Measurements from ENCODE around the gene KRT9.
"Not testable (repeated sequence)": the region's sequence is repeated elsewhere in the genome, so short reads cannot be mapped to it uniquely, and the experiment has no call there.

The KRT9 gene
- 0 to 0.06 (median 0) reads per million in 9 experiments for total RNA-seq

- Mint-ChIP-seq H3K4me1 (ENCODE audit: low read depth in 2 of 2) (peaks cover 11 to 16% of the 10 kb centered on the region in 2 donors), H3K4me3 (no peak within 1 kb of the TSS), H3K9me3 (peaks cover 6 to 11% of the 10 kb centered on the region in 2 donors), H3K27ac (no peak within 1 kb of the TSS), H3K36me3 (ENCODE audit: insufficient read depth) (no peaks in the 10 kb centered on the region), H3K27me3 (peaks cover 25 to 58% of the 10 kb centered on the region in 2 donors)
- ATAC-seq (replicated peaks) = no peak
- DNase-seq = no peak
Measured at GRCh38 chr17:41571561-41572434, at the start of gene KRT9. Gene KRT9, minus strand, starts transcription at chr17:41572059. Its CDS starts 67 bp downstream, at chr17:41571992.

DNA sequence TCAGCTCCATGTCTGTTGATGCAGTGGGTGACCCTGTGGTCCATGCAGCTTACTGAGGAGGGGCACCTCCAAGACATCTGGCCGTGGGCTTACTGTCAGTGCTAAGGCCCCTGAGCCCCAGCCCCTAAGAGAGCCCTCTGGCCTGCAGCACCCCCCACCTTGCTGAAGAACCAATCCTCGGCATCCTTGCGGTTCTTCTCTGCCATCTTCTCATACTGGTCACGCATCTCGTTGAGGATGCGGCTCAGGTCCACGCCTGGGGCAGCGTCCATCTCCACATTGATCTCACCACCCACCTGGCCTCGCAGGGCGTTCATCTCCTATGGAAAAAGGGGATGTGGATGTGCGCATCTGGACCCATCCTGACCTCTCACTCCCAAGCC lies 49.6 kb upstream of the KRT9 start:
- H3K27ac Mint-ChIP-seq; H3K36me3 Mint-ChIP-seq (ENCODE audit: insufficient read depth); DNase-seq; H3K9me3 Mint-ChIP-seq; H3K4me3 Mint-ChIP-seq; ATAC-seq (replicated peaks); H3K4me1 Mint-ChIP-seq (ENCODE audit: low read depth in 2 of 2): not testable (repeated sequence)
- H3K27me3 Mint-ChIP-seq = peaks cover 8 to 98% of the 10 kb centered on the region in 2 donors

DNA sequence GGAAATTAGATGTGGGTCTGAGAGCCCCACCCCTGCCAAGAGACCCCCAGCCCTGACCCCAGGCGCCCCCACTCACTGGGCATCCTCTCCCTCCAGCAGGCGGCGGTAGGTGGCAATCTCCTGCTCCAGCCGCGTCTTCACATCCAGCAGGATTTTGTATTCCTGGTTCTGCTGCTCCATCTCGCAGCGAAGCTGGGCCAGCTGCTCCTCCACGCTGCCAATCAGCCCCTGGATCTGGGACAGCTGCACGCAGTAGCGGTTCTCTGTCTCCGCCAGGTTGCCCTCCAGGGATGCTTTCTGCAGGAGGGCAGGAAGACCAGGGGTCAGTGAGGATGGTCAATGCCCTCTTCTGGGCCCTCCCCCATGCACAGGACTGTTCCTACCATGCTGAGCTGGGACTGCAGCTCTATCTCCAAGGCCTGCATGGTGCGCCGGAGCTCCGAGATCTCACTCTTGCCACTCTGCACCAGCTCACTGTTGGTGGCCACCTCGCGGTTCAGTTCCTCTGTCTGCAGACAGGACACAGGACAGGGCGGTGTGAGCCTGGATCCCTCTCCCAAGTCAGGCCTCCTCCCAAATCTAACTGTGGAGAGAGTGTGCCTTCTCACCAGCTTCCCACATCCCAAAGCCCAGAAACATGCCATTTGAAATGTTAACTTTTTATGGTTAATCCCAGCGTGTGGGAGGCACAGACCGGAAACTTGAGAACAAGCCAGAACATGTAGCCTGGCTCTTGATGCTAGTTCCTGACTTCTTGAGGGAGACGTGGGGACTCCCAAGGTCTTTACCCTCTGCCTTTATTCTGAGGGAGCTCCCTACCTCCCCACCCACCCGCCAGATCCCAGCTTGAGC lies 49.0 kb upstream of the KRT9 start:
- no peaks in the 10 kb centered on the region for H3K9me3 Mint-ChIP-seq
- peaks cover 4 to 98% of the 10 kb centered on the region in 2 donors for H3K27me3 Mint-ChIP-seq
- no peaks in the 10 kb centered on the region for H3K36me3 Mint-ChIP-seq (ENCODE audit: insufficient read depth)
- no peak overlapping the region for H3K4me3 Mint-ChIP-seq
- ATAC-seq (replicated peaks) (no peak), DNase-seq (no peak)
- H3K27ac Mint-ChIP-seq = no peak overlapping the region
- no peaks in the 10 kb centered on the region for H3K4me1 Mint-ChIP-seq (ENCODE audit: low read depth in 2 of 2)

GRCh38 chr17:41619927-41620582 lies 48.2 kb upstream of the KRT9 start:
- not testable (repeated sequence) for H3K4me3 Mint-ChIP-seq; H3K4me1 Mint-ChIP-seq (ENCODE audit: low read depth in 2 of 2); H3K27ac Mint-ChIP-seq; H3K9me3 Mint-ChIP-seq; DNase-seq; H3K36me3 Mint-ChIP-seq (ENCODE audit: insufficient read depth); ATAC-seq (replicated peaks)
- H3K27me3 Mint-ChIP-seq = peaks cover 9 to 98% of the 10 kb centered on the region in 2 donors

- DNase-seq = no peak
- Mint-ChIP-seq H3K4me1 (ENCODE audit: low read depth in 2 of 2) (no peaks in the 10 kb centered on the region), H3K27ac (no peak overlapping the region), H3K27me3 (peaks cover 13 to 98% of the 10 kb centered on the region in 2 donors), H3K36me3 (ENCODE audit: insufficient read depth) (no peaks in the 10 kb centered on the region), H3K9me3 (no peaks in the 10 kb centered on the region), H3K4me3 (no peak overlapping the region)
- ATAC-seq (replicated peaks) = no peak
Measured at GRCh38 chr17:41619036-41619926, 47.4 kb upstream of the KRT9 start.

GRCh38 chr17:41618341-41619035 lies 46.6 kb upstream of the KRT9 start:
- ATAC-seq (replicated peaks) (no peak), DNase-seq (no peak)
- H3K36me3 Mint-ChIP-seq (ENCODE audit: insufficient read depth) = no peaks in the 10 kb centered on the region
- no peaks in the 10 kb centered on the region for H3K4me1 Mint-ChIP-seq (ENCODE audit: low read depth in 2 of 2)
- no peaks in the 10 kb centered on the region for H3K9me3 Mint-ChIP-seq
- peaks cover 18 to 99% of the 10 kb centered on the region in 2 donors for H3K27me3 Mint-ChIP-seq
- no peak overlapping the region for H3K4me3 Mint-ChIP-seq
- H3K27ac Mint-ChIP-seq = no peak overlapping the region

DNA sequence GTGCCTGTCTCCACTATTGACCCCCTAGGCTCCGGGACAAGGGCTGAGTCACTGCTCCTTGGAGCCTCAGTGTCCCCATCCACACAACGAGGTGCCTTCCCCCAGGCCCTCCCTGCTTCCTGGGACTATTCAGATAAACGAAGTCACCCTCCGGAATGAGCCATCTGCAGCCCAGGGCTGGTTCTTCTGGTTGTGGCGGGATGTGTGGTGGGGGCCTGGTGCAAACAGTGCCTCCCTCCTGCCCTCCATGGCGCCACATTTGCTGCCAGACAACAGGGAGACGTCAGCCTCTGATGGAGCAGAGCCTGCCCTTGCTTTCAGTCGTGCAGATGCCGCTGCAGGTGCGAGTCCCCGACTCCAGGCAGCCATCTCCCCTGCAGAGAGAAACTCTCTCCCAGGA lies 45.8 kb upstream of the KRT9 start:
- Mint-ChIP-seq H3K9me3 (no peaks in the 10 kb centered on the region), H3K27ac (no peak overlapping the region), H3K4me3 (no peak overlapping the region), H3K27me3 (peaks cover 22 to 99% of the 10 kb centered on the region in 2 donors), H3K36me3 (ENCODE audit: insufficient read depth) (no peaks in the 10 kb centered on the region), H3K4me1 (ENCODE audit: low read depth in 2 of 2) (no peaks in the 10 kb centered on the region)
- no peak for ATAC-seq (replicated peaks)
- no peak for DNase-seq

DNA sequence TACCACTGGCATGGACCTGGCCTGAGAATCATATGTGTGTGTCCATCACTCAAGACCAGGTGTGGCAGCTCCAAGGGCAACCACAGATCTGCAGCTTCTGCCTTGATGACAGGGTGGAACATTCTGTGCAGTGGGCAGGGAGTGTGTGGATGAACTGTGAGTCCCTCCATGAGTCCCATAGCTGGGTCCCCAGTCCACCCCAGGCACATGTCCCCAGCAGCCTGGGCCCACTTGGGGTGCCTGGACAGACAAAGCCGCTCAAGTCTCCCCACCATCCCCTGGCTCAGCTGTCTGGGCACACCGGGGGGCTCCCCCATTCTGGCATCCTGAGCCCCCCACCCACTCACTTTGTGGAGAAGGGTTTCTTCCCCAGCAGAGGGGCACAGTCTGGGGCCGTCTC lies 45.3 kb upstream of the KRT9 start:
- Mint-ChIP-seq H3K27me3 (peaks cover 22 to 99% of the 10 kb centered on the region in 2 donors), H3K9me3 (no peaks in the 10 kb centered on the region), H3K36me3 (ENCODE audit: insufficient read depth) (no peaks in the 10 kb centered on the region), H3K4me3 (no peak overlapping the region), H3K27ac (no peak overlapping the region), H3K4me1 (ENCODE audit: low read depth in 2 of 2) (no peaks in the 10 kb centered on the region)
- ATAC-seq (replicated peaks) (no peak), DNase-seq (no peak)

- not testable (repeated sequence) for H3K4me1 Mint-ChIP-seq (ENCODE audit: low read depth in 2 of 2); ATAC-seq (replicated peaks); DNase-seq; H3K9me3 Mint-ChIP-seq; H3K4me3 Mint-ChIP-seq; H3K27ac Mint-ChIP-seq; H3K36me3 Mint-ChIP-seq (ENCODE audit: insufficient read depth)
- peaks cover 22 to 99% of the 10 kb centered on the region in 2 donors for H3K27me3 Mint-ChIP-seq
Measured at GRCh38 chr17:41616486-41616885, 44.6 kb upstream of the KRT9 start.

DNA sequence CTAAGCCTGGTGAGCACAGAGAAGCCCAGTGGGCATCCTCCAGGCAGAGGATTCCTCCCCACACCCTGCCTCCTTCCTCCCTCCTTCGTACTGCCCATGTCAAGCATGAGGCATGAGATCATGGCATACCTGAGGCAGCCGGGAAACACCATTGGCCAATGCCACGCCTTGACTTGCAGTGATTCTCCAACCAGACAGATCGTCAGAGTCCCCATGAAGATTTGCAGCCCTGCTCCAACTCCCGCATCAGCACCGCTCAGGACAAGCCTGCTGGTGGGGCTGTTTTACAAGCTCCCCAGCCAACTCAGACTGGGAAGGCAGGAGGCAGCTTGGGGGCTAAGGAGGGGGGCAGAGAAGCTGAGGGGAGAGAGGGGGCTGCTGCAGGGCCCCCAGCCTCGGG lies 43.6 kb upstream of the KRT9 start:
- no peak for ATAC-seq (replicated peaks)
- Mint-ChIP-seq H3K27ac (no peak overlapping the region), H3K4me3 (no peak overlapping the region), H3K4me1 (ENCODE audit: low read depth in 2 of 2) (no peaks in the 10 kb centered on the region), H3K36me3 (ENCODE audit: insufficient read depth) (no peaks in the 10 kb centered on the region), H3K27me3 (peaks cover 27 to 99% of the 10 kb centered on the region in 2 donors), H3K9me3 (no peaks in the 10 kb centered on the region)
- DNase-seq = no peak

DNA sequence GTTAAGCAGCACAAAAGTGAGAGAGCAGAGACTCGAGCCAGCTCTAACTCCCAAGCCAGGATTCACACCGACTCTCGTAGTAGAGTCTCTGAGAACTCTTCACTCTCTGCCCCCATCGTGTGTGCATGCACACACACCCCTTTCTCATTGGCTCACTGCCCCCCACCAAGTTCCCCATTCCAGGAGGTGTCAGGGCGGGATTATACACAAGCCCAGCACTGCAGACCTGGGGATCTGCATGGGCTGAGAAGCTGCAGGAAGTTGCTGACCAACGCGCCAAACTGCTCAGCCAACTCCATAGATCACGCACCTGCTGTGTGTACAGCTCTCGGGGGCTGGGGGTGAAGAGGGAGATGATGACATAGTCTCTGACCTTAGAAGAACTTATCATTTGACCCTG lies 42.9 kb upstream of the KRT9 start:
- DNase-seq; H3K36me3 Mint-ChIP-seq (ENCODE audit: insufficient read depth); H3K27ac Mint-ChIP-seq; ATAC-seq (replicated peaks); H3K9me3 Mint-ChIP-seq; H3K4me1 Mint-ChIP-seq (ENCODE audit: low read depth in 2 of 2); H3K4me3 Mint-ChIP-seq: not testable (repeated sequence)
- peaks cover 30 to 99% of the 10 kb centered on the region in 2 donors for H3K27me3 Mint-ChIP-seq

GRCh38 chr17:41614098-41614497 lies 42.2 kb upstream of the KRT9 start:
- ATAC-seq (replicated peaks) (no peak), DNase-seq (no peak)
- Mint-ChIP-seq H3K27ac (no peak overlapping the region), H3K9me3 (no peaks in the 10 kb centered on the region), H3K27me3 (peaks cover 33 to 97% of the 10 kb centered on the region in 2 donors), H3K4me3 (no peak overlapping the region), H3K4me1 (ENCODE audit: low read depth in 2 of 2) (no peaks in the 10 kb centered on the region), H3K36me3 (ENCODE audit: insufficient read depth) (no peaks in the 10 kb centered on the region)
